ENCODE results near the gene SPPL2B.
A peak's percentile ranks its signal among the peaks of the same experiment; 100 is the strongest.
"Not testable (repeated sequence)": the region's sequence is repeated elsewhere in the genome, so short reads cannot be mapped to it uniquely, and the experiment has no call there.

The SPPL2B gene

GRCh38 chr19:2338751-2339643, 10.5 kb downstream of the SPPL2B start:
- no peak for DNase-seq

GRCh38 chr19:2339644-2340310, 11.3 kb downstream of the SPPL2B start:
- DNase-seq, result no peak

GRCh38 chr19:2340496-2341243, 12.2 kb downstream of the SPPL2B start:
- DNase-seq, result no peak

- no peak for DNase-seq
Measured at GRCh38 chr19:2341244-2341751, 12.8 kb downstream of the SPPL2B start.

- no peak for DNase-seq
Measured at GRCh38 chr19:2341982-2342381, 13.5 kb downstream of the SPPL2B start.

- DNase-seq, result no peak
Measured at GRCh38 chr19:2342656-2343288, 14.3 kb downstream of the SPPL2B start.

GRCh38 chr19:2343289-2343982, 15.0 kb downstream of the SPPL2B start:
- no peak for DNase-seq

GRCh38 chr19:2344381-2344870, 15.9 kb downstream of the SPPL2B start:
- DNase-seq, result no peak

- no peak for DNase-seq
Measured at GRCh38 chr19:2345076-2345475, 16.6 kb downstream of the SPPL2B start.

- DNase-seq, result peak; percentile 69
Measured at GRCh38 chr19:2345794-2346663, 17.5 kb downstream of the SPPL2B start.

- not testable (repeated sequence) for DNase-seq
Measured at GRCh38 chr19:2349818-2350217, 21.3 kb downstream of the SPPL2B start.

GRCh38 chr19:2350656-2351055, 22.2 kb downstream of the SPPL2B start:
- DNase-seq, result no peak

- no peak for DNase-seq
Measured at GRCh38 chr19:2351591-2351990, 23.1 kb downstream of the SPPL2B start.

GRCh38 chr19:2352121-2352520, 23.6 kb downstream of the SPPL2B start:
- DNase-seq, result no peak

- no peak for DNase-seq
Measured at GRCh38 chr19:2353159-2353886, 24.8 kb downstream of the SPPL2B start.

- DNase-seq, result no peak
Measured at GRCh38 chr19:2353887-2354592, 25.6 kb downstream of the SPPL2B start.

- DNase-seq, result no peak
Measured at GRCh38 chr19:2354670-2355069, 26.2 kb downstream of the SPPL2B start.

- no peak for DNase-seq
Measured at GRCh38 chr19:2355168-2356035, 26.9 kb downstream of the SPPL2B start.
